Measurements from ENCODE around the gene FBP1. TPM values are rescaled to one million over a fixed set of nuclear protein-coding genes. Genes with fewer than 3 reads are reported as not detected.
A peak's percentile ranks its signal among the peaks of the same experiment; 100 is the strongest.

Gene FBP1
- total RNA-seq, 4 donors from 2014 or later, result 20.3 to 31.8 (median 23.1) TPM

GRCh38 chr9:94586814-94587213 lies 52.5 kb downstream of the FBP1 start:
- no peaks in the 10 kb centered on the region for H3K36me3 ChIP-seq
- intact Hi-C loops (cut with DNase I), result no loop called here
- no peak overlapping the region for H3K27ac ChIP-seq
- peaks cover 0 to 7% of the 10 kb centered on the region in 2 donors for H3K4me1 ChIP-seq
- no peak for DNase-seq
- H3K9me3 ChIP-seq, result no peaks in the 10 kb centered on the region
- H3K4me3 ChIP-seq (replicated peaks in 1 of 3), result no peak overlapping the region
- WGBS, 2 donors, result 62 to 68% methylated on average over 9 of the region's 9 CpGs
- TF ChIP-seq CTCF (IDR thresholded peaks at IDR 0.05) (no peak), POLR2A (IDR thresholded peaks at IDR 0.05) (no peak)
- H3K27me3 ChIP-seq, result no peaks in the 10 kb centered on the region

GRCh38 chr9:94586316-94586715 lies 53.0 kb downstream of the FBP1 start:
- Histone ChIP-seq H3K4me1 (peaks cover 0 to 7% of the 10 kb centered on the region in 2 donors), H3K4me3 (replicated peaks in 1 of 3) (no peak overlapping the region), H3K36me3 (no peaks in the 10 kb centered on the region), H3K9me3 (no peaks in the 10 kb centered on the region), H3K27me3 (no peaks in the 10 kb centered on the region), H3K27ac (no peak overlapping the region)
- 74 to 79% methylated on average over 4 of the region's 4 CpGs for WGBS, 2 donors
- no peak for DNase-seq
- intact Hi-C loops (cut with DNase I), result no loop called here
- TF ChIP-seq POLR2A (IDR thresholded peaks at IDR 0.05) (no peak), CTCF (IDR thresholded peaks at IDR 0.05) (no peak)

- no peak overlapping the region for H3K27ac ChIP-seq
- 85 to 88% methylated on average over 6 of the region's 6 CpGs for WGBS, 2 donors
- no peak for DNase-seq
- no peaks in the 10 kb centered on the region for H3K9me3 ChIP-seq
- H3K4me1 ChIP-seq, result peaks cover 0 to 7% of the 10 kb centered on the region in 2 donors
- intact Hi-C loops (cut with DNase I), result no loop called here
- H3K27me3 ChIP-seq, result no peaks in the 10 kb centered on the region
- H3K4me3 ChIP-seq (replicated peaks in 1 of 3), result no peak overlapping the region
- H3K36me3 ChIP-seq, result no peaks in the 10 kb centered on the region
- TF ChIP-seq CTCF (IDR thresholded peaks at IDR 0.05), result no peak
- no peak for TF ChIP-seq POLR2A (IDR thresholded peaks at IDR 0.05)
These were observed 54.8 kb downstream of the FBP1 start for GRCh38 chr9:94584555-94584954.

GRCh38 chr9:94581728-94582127 lies 57.6 kb downstream of the FBP1 start:
- WGBS, 2 donors, result 96 to 97% methylated on average over 5 of the region's 5 CpGs
- H3K27me3 ChIP-seq, result no peaks in the 10 kb centered on the region
- DNase-seq, result no peak
- H3K4me3 ChIP-seq (replicated peaks in 1 of 3), result no peak overlapping the region
- peaks cover 7 to 14% of the 10 kb centered on the region in 2 donors for H3K4me1 ChIP-seq
- TF ChIP-seq POLR2A (IDR thresholded peaks at IDR 0.05) (no peak), CTCF (IDR thresholded peaks at IDR 0.05) (no peak)
- intact Hi-C loops (cut with DNase I), result no loop called here
- no peak overlapping the region for H3K27ac ChIP-seq
- no peaks in the 10 kb centered on the region for H3K36me3 ChIP-seq
- H3K9me3 ChIP-seq, result no peaks in the 10 kb centered on the region

GRCh38 chr9:94577571-94577970 lies 61.7 kb downstream of the FBP1 start:
- peak overlapping the region in 2 of 3 donors; percentile 37 for H3K27ac ChIP-seq
- no peak for TF ChIP-seq POLR2A (IDR thresholded peaks at IDR 0.05)
- TF ChIP-seq CTCF (IDR thresholded peaks at IDR 0.05), result no peak
- intact Hi-C loops (cut with DNase I), result no loop called here
- WGBS, 2 donors, result 15 to 31% methylated on average over 2 of the region's 2 CpGs
- H3K4me3 ChIP-seq (replicated peaks in 1 of 3), result no peak overlapping the region
- H3K9me3 ChIP-seq, result no peaks in the 10 kb centered on the region
- DNase-seq, result peak; percentile 25 to 40
- H3K36me3 ChIP-seq, result no peaks in the 10 kb centered on the region
- no peaks in the 10 kb centered on the region for H3K27me3 ChIP-seq
- peaks cover 7 to 14% of the 10 kb centered on the region in 2 donors for H3K4me1 ChIP-seq

Measured in thyroid gland (tissue), 4 donors.